ENCODE measurements around the gene LHFPL6. TPM values are rescaled to one million over a fixed set of nuclear protein-coding genes. Genes with fewer than 3 reads are reported as not detected.

LHFPL6 gene
- total RNA-seq, 4 donors from 2014 or later = 3.7 to 40.4 (median 8.0) TPM

GRCh38 chr13:39567569-39567968 is 35.4 kb downstream of the LHFPL6 start:
- intact Hi-C loops (cut with DNase I) = no loop called here
- DNase-seq = no peak
- Histone ChIP-seq H3K27me3 (no peaks in the 10 kb centered on the region), H3K27ac (no peak overlapping the region), H3K9me3 (no peaks in the 10 kb centered on the region), H3K4me3 (no peak overlapping the region), H3K4me1 (peaks cover 0 to 13% (median 9%) of the 10 kb centered on the region in 3 donors), H3K36me3 (no peaks in the 10 kb centered on the region)
- TF ChIP-seq POLR2A (IDR thresholded peaks at IDR 0.05) (no peak), CTCF (IDR thresholded peaks at IDR 0.05) (no peak)
- WGBS, 2 donors = 75 to 80% methylated on average over 1 of the region's 1 CpG

- Histone ChIP-seq H3K27ac (no peak overlapping the region), H3K4me1 (peaks cover 0 to 18% (median 9%) of the 10 kb centered on the region in 3 donors), H3K27me3 (no peaks in the 10 kb centered on the region), H3K36me3 (no peaks in the 10 kb centered on the region), H3K9me3 (no peaks in the 10 kb centered on the region), H3K4me3 (no peak overlapping the region)
- intact Hi-C loops (cut with DNase I) = no loop called here
- no peak for DNase-seq
- no peak for TF ChIP-seq CTCF (IDR thresholded peaks at IDR 0.05)
- TF ChIP-seq POLR2A (IDR thresholded peaks at IDR 0.05) = no peak
- 62 to 66% methylated on average over 8 of the region's 8 CpGs for WGBS, 2 donors
These were observed 36.6 kb downstream of the LHFPL6 start for GRCh38 chr13:39566216-39566869.

- H3K36me3 ChIP-seq = no peaks in the 10 kb centered on the region
- intact Hi-C loops (cut with DNase I) = no loop called here
- no peaks in the 10 kb centered on the region for H3K9me3 ChIP-seq
- 24% methylated on average over 6 of the region's 6 CpGs for WGBS, 2 donors
- H3K27ac ChIP-seq = peak overlapping the region in 1 of 4 donors; percentile 10
- no peak for DNase-seq
- H3K4me1 ChIP-seq = peaks cover 0 to 18% (median 9%) of the 10 kb centered on the region in 3 donors
- no peaks in the 10 kb centered on the region for H3K27me3 ChIP-seq
- no peak overlapping the region for H3K4me3 ChIP-seq
- TF ChIP-seq POLR2A (IDR thresholded peaks at IDR 0.05) (no peak), CTCF (IDR thresholded peaks at IDR 0.05) (no peak)
These were observed 37.7 kb downstream of the LHFPL6 start for GRCh38 chr13:39565036-39565949.

GRCh38 chr13:39563470-39563735 is 39.6 kb downstream of the LHFPL6 start:
- 76 to 91% methylated on average over 1 of the region's 1 CpG for WGBS, 2 donors
- H3K4me3 ChIP-seq = no peak overlapping the region
- H3K27ac ChIP-seq = no peak overlapping the region
- no peak for DNase-seq
- no peaks in the 10 kb centered on the region for H3K36me3 ChIP-seq
- TF ChIP-seq CTCF (IDR thresholded peaks at IDR 0.05) (no peak), POLR2A (IDR thresholded peaks at IDR 0.05) (no peak)
- no peaks in the 10 kb centered on the region for H3K27me3 ChIP-seq
- peaks cover 0 to 18% (median 9%) of the 10 kb centered on the region in 3 donors for H3K4me1 ChIP-seq
- intact Hi-C loops (cut with DNase I) = no loop called here
- no peaks in the 10 kb centered on the region for H3K9me3 ChIP-seq

GRCh38 chr13:39561971-39562370 is 41.0 kb downstream of the LHFPL6 start:
- Histone ChIP-seq H3K27me3 (no peaks in the 10 kb centered on the region), H3K4me3 (no peak overlapping the region), H3K9me3 (no peaks in the 10 kb centered on the region), H3K4me1 (peaks cover 0 to 18% (median 9%) of the 10 kb centered on the region in 3 donors), H3K27ac (no peak overlapping the region), H3K36me3 (no peaks in the 10 kb centered on the region)
- TF ChIP-seq POLR2A (IDR thresholded peaks at IDR 0.05) (no peak), CTCF (IDR thresholded peaks at IDR 0.05) (no peak)
- WGBS, 2 donors = 18 to 38% methylated on average over 1 of the region's 1 CpG
- DNase-seq = no peak
- intact Hi-C loops (cut with DNase I) = no loop called here

All from esophagus squamous epithelium (tissue), 5 donors.